ENCODE results near the gene FOXN4.

DNA sequence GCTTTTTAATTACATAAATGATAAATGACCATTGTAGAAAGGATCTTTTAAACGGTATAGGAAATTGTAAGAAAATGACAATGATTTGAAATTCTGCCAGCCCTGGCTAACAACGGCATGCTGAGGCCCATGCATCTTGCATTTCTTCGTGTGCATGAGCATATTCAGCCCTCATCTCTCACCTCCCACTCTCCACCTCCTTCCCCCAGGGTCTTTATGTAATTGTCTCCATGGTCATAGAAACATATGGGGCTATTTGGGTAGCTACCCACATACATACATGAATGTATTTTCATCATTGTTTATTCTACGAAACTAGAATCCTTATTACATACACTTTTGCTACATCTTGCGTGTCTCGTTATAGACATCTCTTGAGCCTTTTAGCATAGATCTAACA, 43.1 kb upstream of the FOXN4 start:
- TF ChIP-seq, protein P1, sequence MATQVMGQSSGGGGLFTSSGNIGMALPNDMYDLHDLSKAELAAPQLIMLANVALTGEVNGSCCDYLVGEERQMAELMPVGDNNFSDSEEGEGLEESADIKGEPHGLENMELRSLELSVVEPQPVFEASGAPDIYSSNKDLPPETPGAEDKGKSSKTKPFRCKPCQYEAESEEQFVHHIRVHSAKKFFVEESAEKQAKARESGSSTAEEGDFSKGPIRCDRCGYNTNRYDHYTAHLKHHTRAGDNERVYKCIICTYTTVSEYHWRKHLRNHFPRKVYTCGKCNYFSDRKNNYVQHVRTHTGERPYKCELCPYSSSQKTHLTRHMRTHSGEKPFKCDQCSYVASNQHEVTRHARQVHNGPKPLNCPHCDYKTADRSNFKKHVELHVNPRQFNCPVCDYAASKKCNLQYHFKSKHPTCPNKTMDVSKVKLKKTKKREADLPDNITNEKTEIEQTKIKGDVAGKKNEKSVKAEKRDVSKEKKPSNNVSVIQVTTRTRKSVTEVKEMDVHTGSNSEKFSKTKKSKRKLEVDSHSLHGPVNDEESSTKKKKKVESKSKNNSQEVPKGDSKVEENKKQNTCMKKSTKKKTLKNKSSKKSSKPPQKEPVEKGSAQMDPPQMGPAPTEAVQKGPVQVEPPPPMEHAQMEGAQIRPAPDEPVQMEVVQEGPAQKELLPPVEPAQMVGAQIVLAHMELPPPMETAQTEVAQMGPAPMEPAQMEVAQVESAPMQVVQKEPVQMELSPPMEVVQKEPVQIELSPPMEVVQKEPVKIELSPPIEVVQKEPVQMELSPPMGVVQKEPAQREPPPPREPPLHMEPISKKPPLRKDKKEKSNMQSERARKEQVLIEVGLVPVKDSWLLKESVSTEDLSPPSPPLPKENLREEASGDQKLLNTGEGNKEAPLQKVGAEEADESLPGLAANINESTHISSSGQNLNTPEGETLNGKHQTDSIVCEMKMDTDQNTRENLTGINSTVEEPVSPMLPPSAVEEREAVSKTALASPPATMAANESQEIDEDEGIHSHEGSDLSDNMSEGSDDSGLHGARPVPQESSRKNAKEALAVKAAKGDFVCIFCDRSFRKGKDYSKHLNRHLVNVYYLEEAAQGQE (IDR thresholded peaks at IDR 0.05; ENCODE audit: borderline replicate concordance) = no peak
- TF ChIP-seq EZH2 (IDR thresholded peaks at IDR 0.05; ENCODE audit: borderline replicate concordance, insufficient read depth, low read length, poor library complexity, severe bottlenecking) = no peak
- no peak for TF ChIP-seq CTCF (IDR thresholded peaks at IDR 0.05; ENCODE audit: poor library complexity, severe bottlenecking)
- TF ChIP-seq POLR2AphosphoS5 (IDR thresholded peaks at IDR 0.05) = no peak
- no peak for TF ChIP-seq EP300 (conservative IDR thresholded peaks at IDR 0.05; ENCODE audit: poor library complexity, severe bottlenecking)
- TF ChIP-seq TAF1 (IDR thresholded peaks at IDR 0.05; ENCODE audit: low read depth) = no peak

Measured in neural cell (in vitro differentiated cells).